WTC11 (cell line): Measurements from ENCODE around the gene MARCKS.

ENCODE experiments used
- CREM ChIP-seq: sonication (generic); formaldehyde crosslinking; IDR thresholded peaks from 2 replicates; pipeline ENCODE4 v1.8.1; 2022; ENCODE audit warnings: mild to moderate bottlenecking, missing genetic modification reagents, moderate library complexity
- FOXP1 ChIP-seq: sonication (generic); formaldehyde crosslinking; IDR thresholded peaks from 2 replicates; pipeline ENCODE4 v1.8.0; 2022; ENCODE audit warnings: missing genetic modification reagents, mild to moderate bottlenecking, moderate library complexity, borderline replicate concordance
- IRF2 ChIP-seq: sonication (generic); formaldehyde crosslinking; IDR thresholded peaks from 2 replicates; pipeline ENCODE4 v1.8.0; 2022; ENCODE audit warnings: low read depth, missing genetic modification reagents, borderline replicate concordance
- JUN ChIP-seq: sonication (generic); formaldehyde crosslinking; IDR thresholded peaks from 2 replicates; pipeline ENCODE4 v1.8.0; 2023; ENCODE audit warnings: mild to moderate bottlenecking, missing genetic modification reagents
- NR2C2 ChIP-seq: sonication (generic); formaldehyde crosslinking; IDR thresholded peaks from 2 replicates; pipeline ENCODE4 v1.8.0; 2022; ENCODE audit warnings: mild to moderate bottlenecking, missing genetic modification reagents
- TF ChIP-seq, protein P1 (sequence below): fragments of 200-600 bp; IDR thresholded peaks from 2 replicates; pipeline ENCODE4 v1.8.0; 2022; ENCODE audit warnings: antibody characterized with exemption
- TF ChIP-seq, protein P2 (sequence below): sonication (generic); formaldehyde crosslinking; IDR thresholded peaks from 2 replicates; pipeline ENCODE4 v1.8.0; 2023; ENCODE audit warnings: missing genetic modification reagents, mild to moderate bottlenecking, borderline replicate concordance
- TF ChIP-seq, protein P3 (sequence below): sonication (generic); formaldehyde crosslinking; IDR thresholded peaks from 2 replicates; pipeline ENCODE4 v1.8.1; 2023; ENCODE audit warnings: mild to moderate bottlenecking, missing genetic modification reagents, moderate library complexity
- TF ChIP-seq, protein P4 (sequence below): sonication (generic); formaldehyde crosslinking; IDR thresholded peaks from 2 replicates; pipeline ENCODE4 v1.8.0; 2023; ENCODE audit warnings: missing genetic modification reagents

DNA sequence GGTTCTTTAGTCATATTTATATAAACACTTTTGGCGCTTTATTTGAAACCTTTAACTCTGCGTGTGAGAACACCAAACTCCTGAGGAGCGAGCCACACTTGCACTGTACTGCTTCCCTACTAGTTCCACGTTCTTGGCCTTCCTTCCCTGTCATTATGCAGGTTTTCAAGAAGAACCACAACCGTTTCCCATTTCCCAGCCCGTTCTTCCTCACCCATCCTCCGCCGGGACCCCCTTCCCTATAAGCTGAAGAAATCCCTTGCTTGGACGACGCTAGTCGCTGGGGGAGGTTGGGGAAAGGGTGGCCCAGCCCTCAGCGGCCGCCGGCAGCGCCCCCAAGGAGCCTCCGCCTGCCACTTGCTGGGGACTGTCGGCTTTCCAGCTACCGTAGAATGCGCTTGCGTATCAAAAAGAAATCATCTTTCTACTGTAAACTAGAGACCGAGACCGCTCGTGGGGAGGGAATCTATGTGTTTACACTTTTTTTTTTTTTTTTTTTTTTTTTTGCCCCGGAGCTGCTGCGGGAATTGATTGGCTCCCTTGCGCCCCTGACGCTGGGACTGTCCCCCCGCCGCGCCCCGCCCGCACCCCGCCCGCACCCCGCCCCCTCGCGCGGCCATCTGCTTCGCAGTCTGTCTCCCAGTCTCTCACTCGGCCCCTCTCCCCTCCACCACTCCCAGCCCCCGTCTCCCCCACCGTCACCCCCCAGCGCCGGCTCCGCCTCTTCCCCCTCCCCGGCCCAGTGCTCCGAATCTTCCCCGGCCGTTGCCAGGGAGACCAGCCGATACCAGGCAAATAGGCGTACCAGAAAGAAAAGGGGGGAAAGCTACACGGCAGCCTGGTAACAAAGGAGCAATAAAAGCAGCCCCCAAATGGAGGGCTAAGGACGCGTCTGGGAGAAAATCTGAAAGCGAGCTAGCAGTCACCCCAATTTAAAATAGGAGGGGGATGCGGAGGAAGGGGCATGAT is 2.3 kb upstream of the MARCKS start:
- TF ChIP-seq JUN (CRISPR knock-in tag) = no peak
- TF ChIP-seq, protein P1, sequence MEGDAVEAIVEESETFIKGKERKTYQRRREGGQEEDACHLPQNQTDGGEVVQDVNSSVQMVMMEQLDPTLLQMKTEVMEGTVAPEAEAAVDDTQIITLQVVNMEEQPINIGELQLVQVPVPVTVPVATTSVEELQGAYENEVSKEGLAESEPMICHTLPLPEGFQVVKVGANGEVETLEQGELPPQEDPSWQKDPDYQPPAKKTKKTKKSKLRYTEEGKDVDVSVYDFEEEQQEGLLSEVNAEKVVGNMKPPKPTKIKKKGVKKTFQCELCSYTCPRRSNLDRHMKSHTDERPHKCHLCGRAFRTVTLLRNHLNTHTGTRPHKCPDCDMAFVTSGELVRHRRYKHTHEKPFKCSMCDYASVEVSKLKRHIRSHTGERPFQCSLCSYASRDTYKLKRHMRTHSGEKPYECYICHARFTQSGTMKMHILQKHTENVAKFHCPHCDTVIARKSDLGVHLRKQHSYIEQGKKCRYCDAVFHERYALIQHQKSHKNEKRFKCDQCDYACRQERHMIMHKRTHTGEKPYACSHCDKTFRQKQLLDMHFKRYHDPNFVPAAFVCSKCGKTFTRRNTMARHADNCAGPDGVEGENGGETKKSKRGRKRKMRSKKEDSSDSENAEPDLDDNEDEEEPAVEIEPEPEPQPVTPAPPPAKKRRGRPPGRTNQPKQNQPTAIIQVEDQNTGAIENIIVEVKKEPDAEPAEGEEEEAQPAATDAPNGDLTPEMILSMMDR = no peak
- TF ChIP-seq FOXP1 (CRISPR knock-in tag) = no peak
- no peak for TF ChIP-seq CREM (CRISPR knock-in tag)
- TF ChIP-seq, protein P2, sequence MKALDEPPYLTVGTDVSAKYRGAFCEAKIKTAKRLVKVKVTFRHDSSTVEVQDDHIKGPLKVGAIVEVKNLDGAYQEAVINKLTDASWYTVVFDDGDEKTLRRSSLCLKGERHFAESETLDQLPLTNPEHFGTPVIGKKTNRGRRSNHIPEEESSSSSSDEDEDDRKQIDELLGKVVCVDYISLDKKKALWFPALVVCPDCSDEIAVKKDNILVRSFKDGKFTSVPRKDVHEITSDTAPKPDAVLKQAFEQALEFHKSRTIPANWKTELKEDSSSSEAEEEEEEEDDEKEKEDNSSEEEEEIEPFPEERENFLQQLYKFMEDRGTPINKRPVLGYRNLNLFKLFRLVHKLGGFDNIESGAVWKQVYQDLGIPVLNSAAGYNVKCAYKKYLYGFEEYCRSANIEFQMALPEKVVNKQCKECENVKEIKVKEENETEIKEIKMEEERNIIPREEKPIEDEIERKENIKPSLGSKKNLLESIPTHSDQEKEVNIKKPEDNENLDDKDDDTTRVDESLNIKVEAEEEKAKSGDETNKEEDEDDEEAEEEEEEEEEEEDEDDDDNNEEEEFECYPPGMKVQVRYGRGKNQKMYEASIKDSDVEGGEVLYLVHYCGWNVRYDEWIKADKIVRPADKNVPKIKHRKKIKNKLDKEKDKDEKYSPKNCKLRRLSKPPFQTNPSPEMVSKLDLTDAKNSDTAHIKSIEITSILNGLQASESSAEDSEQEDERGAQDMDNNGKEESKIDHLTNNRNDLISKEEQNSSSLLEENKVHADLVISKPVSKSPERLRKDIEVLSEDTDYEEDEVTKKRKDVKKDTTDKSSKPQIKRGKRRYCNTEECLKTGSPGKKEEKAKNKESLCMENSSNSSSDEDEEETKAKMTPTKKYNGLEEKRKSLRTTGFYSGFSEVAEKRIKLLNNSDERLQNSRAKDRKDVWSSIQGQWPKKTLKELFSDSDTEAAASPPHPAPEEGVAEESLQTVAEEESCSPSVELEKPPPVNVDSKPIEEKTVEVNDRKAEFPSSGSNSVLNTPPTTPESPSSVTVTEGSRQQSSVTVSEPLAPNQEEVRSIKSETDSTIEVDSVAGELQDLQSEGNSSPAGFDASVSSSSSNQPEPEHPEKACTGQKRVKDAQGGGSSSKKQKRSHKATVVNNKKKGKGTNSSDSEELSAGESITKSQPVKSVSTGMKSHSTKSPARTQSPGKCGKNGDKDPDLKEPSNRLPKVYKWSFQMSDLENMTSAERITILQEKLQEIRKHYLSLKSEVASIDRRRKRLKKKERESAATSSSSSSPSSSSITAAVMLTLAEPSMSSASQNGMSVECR (CRISPR knock-in tag) = no peak
- TF ChIP-seq, protein P3, sequence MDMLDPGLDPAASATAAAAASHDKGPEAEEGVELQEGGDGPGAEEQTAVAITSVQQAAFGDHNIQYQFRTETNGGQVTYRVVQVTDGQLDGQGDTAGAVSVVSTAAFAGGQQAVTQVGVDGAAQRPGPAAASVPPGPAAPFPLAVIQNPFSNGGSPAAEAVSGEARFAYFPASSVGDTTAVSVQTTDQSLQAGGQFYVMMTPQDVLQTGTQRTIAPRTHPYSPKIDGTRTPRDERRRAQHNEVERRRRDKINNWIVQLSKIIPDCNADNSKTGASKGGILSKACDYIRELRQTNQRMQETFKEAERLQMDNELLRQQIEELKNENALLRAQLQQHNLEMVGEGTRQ (CRISPR knock-in tag) = no peak
- TF ChIP-seq, protein P4, sequence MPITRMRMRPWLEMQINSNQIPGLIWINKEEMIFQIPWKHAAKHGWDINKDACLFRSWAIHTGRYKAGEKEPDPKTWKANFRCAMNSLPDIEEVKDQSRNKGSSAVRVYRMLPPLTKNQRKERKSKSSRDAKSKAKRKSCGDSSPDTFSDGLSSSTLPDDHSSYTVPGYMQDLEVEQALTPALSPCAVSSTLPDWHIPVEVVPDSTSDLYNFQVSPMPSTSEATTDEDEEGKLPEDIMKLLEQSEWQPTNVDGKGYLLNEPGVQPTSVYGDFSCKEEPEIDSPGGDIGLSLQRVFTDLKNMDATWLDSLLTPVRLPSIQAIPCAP = no peak
- TF ChIP-seq IRF2 = no peak
- TF ChIP-seq NR2C2 (CRISPR knock-in tag) = no peak
